ENCODE data around the gene OSM.

OSM gene

GRCh38 chr22:30279932-30280331 lies 13.3 kb upstream of the OSM start:
- CTCF ChIA-PET: interaction anchor here (1.1 to 1.3 kb wide), 2 partner anchors 16 to 24 kb away, joined by 4 to 5 read pairs; no protein-coding TSS in a partner anchor
- POLR2A ChIA-PET: interaction anchor here (0.5 to 1.9 kb wide), 2 partner anchors 9 to 76 kb away, joined by 3 to 5 read pairs; partner anchors contain the start of genes CASTOR1 and SF3A1
- DNase-seq (ENCODE audit: extremely low spot score): no peak
- TF ChIP-seq CTBP1 (IDR thresholded peaks at IDR 0.05; ENCODE audit: borderline replicate concordance) (no peak), BHLHE40 (IDR thresholded peaks at IDR 0.05; ENCODE audit: borderline replicate concordance) (no peak), FOXK2 (IDR thresholded peaks at IDR 0.05) (no peak), ELF4 (IDR thresholded peaks at IDR 0.05) (no peak), SUZ12 (IDR thresholded peaks at IDR 0.05) (no peak), SP1 (IDR thresholded peaks at IDR 0.05) (no peak), FOXM1 (IDR thresholded peaks at IDR 0.05; ENCODE audit: borderline replicate concordance) (no peak), NFRKB (IDR thresholded peaks at IDR 0.05) (no peak), HDGF (IDR thresholded peaks at IDR 0.05; ENCODE audit: borderline replicate concordance) (no peak), PKNOX1 (IDR thresholded peaks at IDR 0.05) (no peak), TARDBP (IDR thresholded peaks at IDR 0.05) (no peak), LEF1 (IDR thresholded peaks at IDR 0.05; ENCODE audit: borderline replicate concordance) (no peak), FOXA1 (IDR thresholded peaks at IDR 0.05) (no peak)

GRCh38 chr22:30279046-30279788 lies 12.6 kb upstream of the OSM start:
- TF ChIP-seq FOXA1 (IDR thresholded peaks at IDR 0.05): no peak
- no peak for TF ChIP-seq ELF4 (IDR thresholded peaks at IDR 0.05)
- no peak for TF ChIP-seq FOXK2 (IDR thresholded peaks at IDR 0.05)
- no peak for TF ChIP-seq BHLHE40 (IDR thresholded peaks at IDR 0.05; ENCODE audit: borderline replicate concordance)
- TF ChIP-seq NFRKB (IDR thresholded peaks at IDR 0.05): no peak
- TF ChIP-seq SP1 (IDR thresholded peaks at IDR 0.05): no peak
- TF ChIP-seq TARDBP (IDR thresholded peaks at IDR 0.05): no peak
- TF ChIP-seq PKNOX1 (IDR thresholded peaks at IDR 0.05): no peak
- no peak for TF ChIP-seq ARNT (IDR thresholded peaks at IDR 0.05)
- TF ChIP-seq CTBP1 (IDR thresholded peaks at IDR 0.05; ENCODE audit: borderline replicate concordance): no peak
- no peak for TF ChIP-seq LEF1 (IDR thresholded peaks at IDR 0.05; ENCODE audit: borderline replicate concordance)
- TF ChIP-seq ZNF384 (IDR thresholded peaks at IDR 0.05): no peak
- no peak for TF ChIP-seq FOXM1 (IDR thresholded peaks at IDR 0.05; ENCODE audit: borderline replicate concordance)
- no peak for TF ChIP-seq L3MBTL2 (conservative IDR thresholded peaks at IDR 0.05)
- TF ChIP-seq SUZ12 (IDR thresholded peaks at IDR 0.05): no peak
- TF ChIP-seq HDGF (IDR thresholded peaks at IDR 0.05; ENCODE audit: borderline replicate concordance): no peak
- ChIA-PET CTCF (interaction anchor here (1.3 kb wide), 1 partner anchor 23 kb away, joined by 4 read pairs; no protein-coding TSS in a partner anchor), POLR2A (interaction anchor here (0.5 to 1.9 kb wide), 3 partner anchors 9 to 146 kb away, joined by 3 to 5 read pairs (median 3); partner anchors contain the start of genes CASTOR1, MTFP1 and SF3A1)
- DNase-seq (ENCODE audit: extremely low spot score): no peak

GRCh38 chr22:30277547-30278344 lies 11.1 kb upstream of the OSM start:
- TF ChIP-seq FOXM1 (IDR thresholded peaks at IDR 0.05; ENCODE audit: borderline replicate concordance): no peak
- no peak for TF ChIP-seq BHLHE40 (IDR thresholded peaks at IDR 0.05; ENCODE audit: borderline replicate concordance)
- no peak for TF ChIP-seq L3MBTL2 (conservative IDR thresholded peaks at IDR 0.05)
- no peak for TF ChIP-seq LEF1 (IDR thresholded peaks at IDR 0.05; ENCODE audit: borderline replicate concordance)
- no peak for TF ChIP-seq FOXA1 (IDR thresholded peaks at IDR 0.05)
- TF ChIP-seq FOXK2 (IDR thresholded peaks at IDR 0.05): no peak
- TF ChIP-seq SP1 (IDR thresholded peaks at IDR 0.05): no peak
- TF ChIP-seq CTBP1 (IDR thresholded peaks at IDR 0.05; ENCODE audit: borderline replicate concordance): no peak
- TF ChIP-seq ZNF384 (IDR thresholded peaks at IDR 0.05): no peak
- TF ChIP-seq ARNT (IDR thresholded peaks at IDR 0.05): no peak
- no peak for TF ChIP-seq TARDBP (IDR thresholded peaks at IDR 0.05)
- TF ChIP-seq NFRKB (IDR thresholded peaks at IDR 0.05): no peak
- ChIA-PET CTCF (interaction anchor here (0.7 to 1.9 kb wide), 3 partner anchors 8 to 14 kb away, joined by 3 to 7 read pairs (median 4); no protein-coding TSS in a partner anchor), POLR2A (interaction anchor here (0.8 to 0.9 kb wide), 2 partner anchors 11 to 15 kb away, joined by 3 to 4 read pairs; partner anchors contain the start of gene CASTOR1)
- DNase-seq (ENCODE audit: extremely low spot score): no peak

GRCh38 chr22:30276039-30276438 lies 9.4 kb upstream of the OSM start:
- DNase-seq (ENCODE audit: extremely low spot score): no peak
- ChIA-PET CTCF (no interaction called here), POLR2A (no interaction called here)
- no peak for TF ChIP-seq FOXK2 (IDR thresholded peaks at IDR 0.05)
- no peak for TF ChIP-seq HDGF (IDR thresholded peaks at IDR 0.05; ENCODE audit: borderline replicate concordance)
- TF ChIP-seq FOXA1 (IDR thresholded peaks at IDR 0.05): no peak
- TF ChIP-seq TARDBP (IDR thresholded peaks at IDR 0.05): no peak
- TF ChIP-seq NFRKB (IDR thresholded peaks at IDR 0.05): no peak
- no peak for TF ChIP-seq CTBP1 (IDR thresholded peaks at IDR 0.05; ENCODE audit: borderline replicate concordance)
- TF ChIP-seq PKNOX1 (IDR thresholded peaks at IDR 0.05): no peak

GRCh38 chr22:30275625-30276024 lies 9.0 kb upstream of the OSM start:
- CTCF ChIA-PET: no interaction called here
- TF ChIP-seq BHLHE40 (IDR thresholded peaks at IDR 0.05; ENCODE audit: borderline replicate concordance) (no peak), PKNOX1 (IDR thresholded peaks at IDR 0.05) (no peak), ZNF384 (IDR thresholded peaks at IDR 0.05) (no peak), SUZ12 (IDR thresholded peaks at IDR 0.05) (no peak), TARDBP (IDR thresholded peaks at IDR 0.05) (no peak)
- DNase-seq (ENCODE audit: extremely low spot score): no peak
- POLR2A ChIA-PET: no interaction called here

Measured in HEK293T (cell line).